Measurements from ENCODE around the gene WASHC4.
"Not testable (repeated sequence)": the region's sequence is repeated elsewhere in the genome, so short reads cannot be mapped to it uniquely, and the experiment has no call there.

Gene WASHC4

DNA sequence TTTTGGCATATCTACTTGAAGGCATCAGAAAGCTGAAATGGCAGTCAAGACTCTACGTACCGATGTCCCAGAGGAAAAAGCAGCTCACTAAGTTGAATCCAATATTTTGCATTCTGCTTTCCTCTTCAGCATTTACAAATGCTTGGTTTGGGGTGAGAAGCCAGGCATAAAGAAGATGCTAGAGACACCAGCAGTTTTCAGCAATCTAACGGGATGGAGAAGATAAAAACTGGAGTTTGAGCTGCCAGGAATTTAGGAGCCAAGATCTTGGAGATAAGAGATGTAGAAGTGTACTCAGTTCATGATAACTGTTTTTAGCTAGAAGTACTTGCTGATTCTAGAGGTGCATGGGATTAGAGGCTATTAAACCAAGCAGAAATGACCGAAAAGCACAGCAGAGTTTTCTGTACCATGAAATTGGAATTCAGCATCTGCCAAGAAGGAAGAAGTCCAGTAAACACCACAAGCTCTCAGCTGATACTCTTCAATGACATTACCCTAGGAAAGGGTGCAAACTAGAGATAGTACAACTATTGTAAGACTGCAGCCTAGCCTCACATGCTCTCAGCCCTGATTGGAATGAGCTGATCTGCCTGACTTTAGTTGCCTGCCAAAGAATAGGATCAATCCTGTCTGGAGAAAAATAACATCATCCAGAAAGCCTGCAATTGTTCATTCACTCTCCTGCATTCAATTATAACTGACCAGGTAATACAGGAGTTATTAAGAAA is 15.9 kb upstream of the WASHC4 start:
- DNase-seq: no peak

DNA sequence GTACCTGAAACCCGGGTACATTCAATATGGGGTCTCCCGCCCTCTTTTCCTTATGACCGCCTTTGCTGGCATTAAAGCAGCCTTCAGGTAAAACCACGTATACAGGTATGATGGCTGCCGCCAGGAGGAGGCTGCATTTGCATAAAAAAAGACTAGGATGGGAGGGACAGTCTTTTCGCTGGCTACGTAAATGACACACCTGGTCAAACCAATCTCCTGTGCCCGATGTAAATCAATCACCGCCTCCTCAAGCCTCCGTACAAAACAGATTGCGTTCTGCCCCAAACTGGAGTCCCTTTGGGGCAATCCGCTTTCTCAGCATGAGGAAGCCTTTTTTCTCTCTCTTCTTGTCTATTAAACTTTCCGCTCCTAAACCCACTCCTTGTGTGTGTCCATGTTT is 15.2 kb upstream of the WASHC4 start:
- no peak for DNase-seq

DNA sequence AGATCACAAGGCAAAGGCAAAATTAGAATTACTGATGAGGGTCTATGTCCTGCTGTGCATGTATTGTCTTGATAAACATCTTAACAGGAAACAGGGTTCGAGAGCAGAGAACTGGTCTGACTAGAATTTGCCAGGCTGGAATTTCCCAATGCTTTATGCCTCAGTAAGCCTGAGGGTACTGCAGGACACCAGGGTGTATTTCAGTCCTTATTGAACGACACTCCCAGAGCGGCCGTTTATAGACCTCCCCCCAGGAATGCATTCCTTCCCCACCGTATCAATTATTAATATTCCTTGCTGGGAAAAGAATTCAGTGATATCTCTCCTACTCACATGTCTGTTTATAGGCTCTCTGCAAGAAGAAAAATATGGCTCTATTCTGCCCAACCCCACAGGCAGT is 12.2 kb upstream of the WASHC4 start:
- DNase-seq: not testable (repeated sequence)

DNA sequence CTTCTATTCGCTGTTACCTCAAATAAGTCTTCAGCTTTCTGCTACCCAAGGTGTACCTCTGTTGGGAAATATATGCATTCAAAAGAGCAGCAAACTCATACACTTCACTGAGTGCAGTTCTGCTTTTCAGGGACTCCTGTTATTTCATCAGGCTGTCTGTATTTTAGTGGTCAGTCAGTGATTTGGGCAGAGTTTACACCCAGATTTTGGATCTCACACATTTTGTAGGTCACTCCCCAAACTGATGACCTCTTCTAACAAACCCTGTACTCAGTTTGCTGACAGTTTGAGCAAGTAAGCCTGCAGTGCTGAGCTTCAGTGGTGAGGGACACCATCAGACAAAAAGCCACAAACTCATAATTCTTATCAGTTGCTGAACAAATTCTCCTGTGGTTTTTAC is 8.2 kb upstream of the WASHC4 start:
- DNase-seq: no peak

DNA sequence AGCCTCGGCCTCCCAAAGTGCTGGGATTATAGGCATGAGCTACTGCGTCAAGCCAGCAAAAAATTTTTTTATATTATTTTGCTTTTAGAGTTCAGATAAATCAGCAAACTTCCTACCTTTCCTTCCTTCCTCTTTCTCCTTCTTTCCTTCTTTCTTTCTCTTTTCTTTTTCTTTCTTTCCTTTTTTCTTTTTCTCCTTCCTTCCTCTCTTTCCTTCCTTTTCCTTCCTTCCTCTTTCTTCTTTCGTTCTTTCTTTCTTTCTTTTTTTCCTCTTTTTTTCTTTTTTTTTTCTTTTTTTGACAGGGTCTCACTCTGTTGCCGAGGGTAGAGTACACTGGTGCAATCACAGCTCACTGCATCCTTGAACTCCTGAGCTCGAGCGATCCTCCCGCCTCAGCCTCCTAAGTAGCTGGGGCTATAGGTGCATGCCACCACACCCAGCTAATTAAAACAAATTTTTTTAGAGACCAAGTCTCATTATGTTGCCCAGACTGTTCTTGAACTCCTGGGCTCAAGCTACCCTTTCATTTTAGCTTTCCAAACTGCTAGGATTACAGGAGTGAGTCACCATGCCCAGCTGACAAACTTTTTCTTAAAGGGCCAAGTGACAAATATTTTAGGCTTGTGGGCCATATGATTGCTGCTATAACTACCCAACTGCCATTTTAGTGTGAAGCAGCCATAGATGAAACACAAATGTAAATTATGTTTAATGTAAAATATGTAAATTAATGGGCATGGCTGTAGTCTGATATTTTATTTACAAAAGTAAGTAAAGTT is 7.1 kb upstream of the WASHC4 start:
- no peak for DNase-seq

DNA sequence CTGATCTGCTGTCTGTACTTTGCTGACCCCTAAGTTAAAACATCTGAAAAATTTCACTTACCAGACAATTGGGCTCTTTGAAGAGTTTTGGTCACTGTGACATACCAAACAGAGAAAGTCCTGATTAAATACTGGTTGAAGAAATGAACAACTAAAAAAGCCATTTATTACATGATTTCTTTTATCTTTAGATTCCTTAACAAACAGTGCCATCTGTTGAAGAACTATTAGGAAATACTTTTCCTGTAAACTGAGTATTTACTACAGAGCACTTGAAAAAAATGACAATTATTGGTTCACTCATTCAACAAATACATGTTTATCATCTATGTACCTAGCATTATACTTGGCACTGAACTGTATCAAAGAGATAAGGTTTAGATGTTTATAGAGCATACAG is 6.5 kb upstream of the WASHC4 start:
- DNase-seq: no peak

DNA sequence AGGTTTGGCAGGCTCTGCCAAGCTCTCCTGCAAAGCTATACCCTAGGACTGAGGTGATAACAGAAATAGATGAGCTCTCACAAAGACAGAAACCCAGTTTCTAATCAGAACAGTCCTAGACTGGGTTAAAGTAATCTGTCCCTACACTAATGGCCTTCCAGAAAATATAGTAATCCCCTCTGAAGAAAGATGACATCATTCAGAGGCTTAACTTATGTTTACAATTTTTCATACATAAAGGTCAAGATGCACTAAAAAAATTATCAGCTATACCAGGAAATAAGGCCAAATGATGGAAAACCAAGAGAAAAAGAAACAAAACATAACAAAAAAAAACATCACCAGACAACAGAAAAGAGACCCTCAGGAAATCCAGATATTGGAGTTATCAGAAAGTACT is 4.9 kb upstream of the WASHC4 start:
- no peak for DNase-seq

DNA sequence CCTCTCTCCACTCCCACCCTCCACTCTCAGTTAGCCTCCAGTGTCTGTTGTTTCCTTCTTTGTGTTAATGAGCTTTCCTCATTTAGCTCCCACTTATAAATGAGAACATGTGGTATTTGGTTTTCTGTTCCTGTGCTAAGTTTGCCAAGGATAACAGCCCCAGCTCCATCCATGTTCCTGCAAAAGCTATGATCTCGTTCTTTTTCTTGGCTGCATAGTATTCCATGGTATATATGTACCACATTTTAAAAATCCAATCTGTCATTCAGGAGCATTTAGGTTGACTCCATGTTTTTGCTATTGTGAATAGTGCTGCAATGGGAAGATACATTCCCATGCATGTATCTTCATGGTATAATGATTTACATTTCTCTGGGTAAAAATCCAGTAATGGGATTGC is 2.8 kb upstream of the WASHC4 start:
- DNase-seq: no peak

DNA sequence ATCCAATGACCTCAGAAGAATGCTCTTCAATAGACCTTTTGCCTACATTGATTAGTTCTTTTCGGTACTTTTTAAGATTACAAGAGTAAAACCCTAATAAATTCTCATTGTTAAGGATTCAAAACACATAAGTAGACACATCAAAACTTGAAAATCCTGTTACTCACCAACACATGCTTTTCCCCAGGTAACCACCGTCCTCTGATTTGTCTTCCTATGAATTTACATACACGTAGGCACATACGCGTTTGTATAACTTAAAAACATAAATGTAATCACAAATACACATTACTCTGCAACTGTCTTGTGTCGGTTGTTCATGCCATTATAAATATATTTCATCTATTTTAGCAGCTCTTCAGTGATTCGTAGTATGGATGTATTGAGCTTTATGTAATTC is 910 bp upstream of the WASHC4 start:
- DNase-seq: no peak

DNA sequence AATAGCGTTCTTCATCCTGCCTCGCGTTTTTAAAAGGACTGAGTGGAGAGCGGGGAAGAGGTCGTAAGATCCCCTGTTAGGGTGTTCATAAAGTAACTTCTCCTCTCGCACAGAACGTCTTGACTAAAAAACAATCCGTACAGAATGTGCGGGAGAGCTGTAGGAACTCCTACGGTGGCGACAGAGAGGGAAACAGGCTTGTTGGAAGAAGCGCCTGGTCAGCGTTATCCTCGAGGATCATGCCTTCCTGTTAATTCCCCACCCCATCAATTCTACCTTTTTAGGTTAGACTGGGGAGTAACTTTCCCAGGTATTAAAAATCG is 399 bp upstream of the WASHC4 start:
- no peak for DNase-seq

DNA sequence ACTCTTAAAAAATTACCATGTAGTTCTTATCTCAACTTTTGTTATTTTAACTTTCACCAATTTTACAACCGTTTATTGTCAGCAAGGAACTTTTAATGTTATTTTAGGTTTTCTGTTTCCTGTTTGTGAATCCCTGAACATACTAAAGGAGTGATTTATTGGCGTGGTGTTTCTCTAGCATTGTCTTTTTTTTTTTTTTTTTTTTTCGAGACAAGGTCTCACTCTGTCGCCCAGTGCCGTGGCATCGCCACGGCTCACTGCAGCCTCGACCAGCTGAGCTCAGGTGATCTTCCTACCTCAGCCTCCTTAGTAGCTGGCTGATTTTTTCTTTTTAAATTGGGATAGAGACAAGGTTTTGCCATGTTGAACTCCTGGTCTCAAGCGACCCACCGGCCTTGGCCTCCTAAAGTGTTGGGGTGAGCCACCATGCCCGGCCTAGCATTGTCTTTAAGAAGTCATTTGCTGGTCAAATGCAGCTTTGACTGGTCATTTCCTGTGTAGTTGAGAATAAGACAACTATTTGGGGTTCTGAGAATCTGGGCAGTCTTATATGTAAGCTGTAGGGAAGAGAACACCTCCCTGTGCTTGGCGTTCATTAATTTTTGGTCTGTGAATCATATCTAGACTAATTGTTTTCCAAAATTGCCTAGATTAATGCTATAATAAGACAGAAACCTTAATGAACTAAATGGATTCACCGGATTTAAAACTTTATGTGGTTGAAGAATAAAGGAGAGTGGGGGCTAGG is 2.1 kb downstream of the WASHC4 start:
- DNase-seq: peak in 1 of 2 experiments; percentile 27

DNA sequence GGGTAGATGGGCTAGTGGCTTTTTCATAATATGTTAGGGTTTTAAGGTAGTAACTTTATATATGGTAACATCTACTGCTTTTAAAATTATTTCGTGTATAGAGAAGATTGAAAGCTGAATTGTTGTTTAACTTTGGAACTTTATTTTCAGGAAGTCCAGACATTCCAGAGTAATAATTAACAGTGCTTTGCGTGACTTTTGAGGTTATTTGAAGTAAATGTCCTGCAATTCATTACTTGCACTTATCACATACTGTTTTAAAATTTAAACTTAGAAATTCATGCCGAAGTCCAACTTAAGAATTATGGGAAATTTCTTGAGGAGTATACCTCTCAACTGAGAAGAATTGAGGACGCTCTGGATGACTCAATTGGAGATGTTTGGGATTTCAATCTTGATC is 3.3 kb downstream of the WASHC4 start:
- DNase-seq: no peak

DNA sequence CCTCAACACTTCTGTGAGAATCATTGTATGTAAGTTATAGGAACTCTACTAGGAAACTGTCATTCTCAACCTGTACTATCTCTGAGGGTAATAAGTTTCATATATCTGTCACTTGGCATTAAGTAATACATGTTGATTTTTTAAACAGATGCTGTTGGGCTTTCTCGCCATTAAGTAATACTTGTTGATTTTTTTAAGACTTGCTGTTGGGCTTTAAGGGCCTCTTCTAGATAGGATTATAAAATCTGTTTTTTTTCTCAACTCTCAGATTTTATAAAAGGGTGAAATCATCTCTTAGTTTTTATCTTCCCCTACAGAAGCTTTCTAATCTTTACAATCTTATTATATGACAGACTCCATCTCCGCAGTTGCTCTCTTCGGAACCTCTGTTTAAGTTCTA is 5.6 kb downstream of the WASHC4 start:
- DNase-seq: no peak

DNA sequence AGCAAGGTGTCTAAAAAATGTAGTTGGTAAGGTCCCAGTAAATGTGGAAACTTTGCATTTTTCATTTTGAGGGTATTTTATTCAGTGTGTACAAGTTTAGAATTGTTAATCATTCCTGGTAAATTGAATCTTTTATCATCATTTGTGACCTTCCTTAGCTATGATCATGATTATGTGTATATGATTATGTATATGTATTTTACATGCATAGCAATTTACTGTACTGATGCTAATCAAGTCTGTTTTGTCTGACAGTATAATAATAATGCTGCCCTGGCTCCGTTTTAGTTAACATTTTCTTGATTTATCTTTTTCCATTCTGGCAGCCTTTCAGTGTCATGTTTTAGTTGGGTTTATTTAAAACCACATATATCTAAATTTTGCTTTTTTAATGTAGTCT is 9.4 kb downstream of the WASHC4 start:
- DNase-seq: no peak

DNA sequence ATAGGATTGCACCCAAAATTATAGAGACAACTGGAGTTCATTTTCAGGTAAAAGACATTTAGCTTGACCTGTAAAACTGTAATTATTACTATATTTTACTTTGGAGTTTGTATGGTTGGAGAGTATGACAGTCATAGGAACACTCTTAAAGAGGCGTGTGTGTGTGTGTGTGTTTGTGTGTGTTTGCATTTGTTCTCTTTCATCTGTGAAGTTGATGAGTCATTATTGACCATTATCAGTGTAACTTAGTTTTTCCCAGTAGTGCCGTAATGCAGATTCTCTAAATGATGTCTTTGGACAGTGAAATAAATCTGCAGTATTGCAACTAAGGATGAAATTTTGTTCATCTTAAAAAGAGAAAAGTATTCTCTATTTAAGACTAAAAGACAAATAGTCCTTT is 13.0 kb downstream of the WASHC4 start:
- DNase-seq: no peak

DNA sequence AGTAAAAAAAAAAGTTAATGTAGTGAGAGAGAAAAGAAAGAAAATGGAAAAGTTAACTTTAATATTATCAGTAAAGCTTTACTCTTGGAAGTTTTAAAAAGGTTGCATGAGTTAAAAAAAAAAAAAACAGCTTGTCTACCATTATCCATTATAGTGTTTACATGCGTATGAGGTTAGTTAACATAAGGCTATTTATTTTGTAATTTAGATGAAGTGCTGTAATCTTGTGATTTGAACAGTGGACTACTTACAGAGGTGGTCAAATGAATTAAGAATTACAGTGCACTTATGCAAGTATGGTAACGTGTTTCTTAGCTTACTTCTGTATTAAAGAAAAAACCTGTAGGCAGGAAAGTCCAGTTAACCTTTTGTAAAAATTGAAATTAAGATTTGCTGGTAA is 30.7 kb downstream of the WASHC4 start:
- DNase-seq: no peak

DNA sequence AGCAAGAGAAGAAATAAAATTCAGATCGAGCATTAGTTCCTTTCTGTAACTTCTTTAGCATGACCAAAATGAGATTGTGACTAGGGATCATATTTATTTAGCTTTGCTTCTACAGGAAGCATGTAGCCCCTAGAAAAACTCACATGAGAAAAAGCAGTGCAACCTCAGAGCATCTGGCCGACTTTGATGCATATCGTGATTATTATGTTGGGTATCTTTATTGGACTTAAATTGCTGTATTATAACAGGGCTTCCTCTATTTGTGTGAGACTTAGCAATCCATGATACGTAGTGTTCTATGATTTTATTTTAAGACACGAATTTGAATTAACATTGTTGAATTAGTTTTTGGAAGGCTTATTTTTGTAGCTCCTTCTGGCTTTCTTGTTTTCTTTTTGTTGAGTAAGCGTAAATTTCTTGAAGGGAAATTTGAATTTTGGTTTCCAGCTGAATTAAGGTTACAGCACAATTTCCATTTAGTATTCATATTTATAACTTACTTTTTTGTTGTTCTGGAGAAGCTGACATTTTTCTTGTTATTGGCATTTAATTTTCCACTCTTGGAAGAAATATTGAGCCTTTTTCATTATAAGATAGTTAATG is 33.9 kb downstream of the WASHC4 start:
- DNase-seq: no peak

DNA sequence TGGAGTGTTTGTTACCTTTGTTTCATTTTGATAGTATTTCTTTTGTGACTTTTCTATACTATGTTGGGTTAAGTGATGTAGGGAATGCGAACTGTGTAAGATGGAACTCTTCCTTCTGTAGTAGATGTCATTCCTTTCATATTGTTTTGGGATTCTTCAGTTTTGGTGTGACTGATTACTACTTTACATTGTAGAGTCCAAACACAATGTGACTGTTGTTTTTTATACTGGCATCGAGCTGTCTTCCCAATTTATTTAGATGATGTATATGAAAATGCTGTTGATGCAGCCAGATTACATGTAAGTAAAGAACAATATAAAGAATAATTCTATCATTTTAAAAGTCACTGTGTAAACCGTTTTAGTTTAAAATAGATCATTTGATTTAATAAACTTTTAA is 34.7 kb downstream of the WASHC4 start:
- DNase-seq: no peak

DNA sequence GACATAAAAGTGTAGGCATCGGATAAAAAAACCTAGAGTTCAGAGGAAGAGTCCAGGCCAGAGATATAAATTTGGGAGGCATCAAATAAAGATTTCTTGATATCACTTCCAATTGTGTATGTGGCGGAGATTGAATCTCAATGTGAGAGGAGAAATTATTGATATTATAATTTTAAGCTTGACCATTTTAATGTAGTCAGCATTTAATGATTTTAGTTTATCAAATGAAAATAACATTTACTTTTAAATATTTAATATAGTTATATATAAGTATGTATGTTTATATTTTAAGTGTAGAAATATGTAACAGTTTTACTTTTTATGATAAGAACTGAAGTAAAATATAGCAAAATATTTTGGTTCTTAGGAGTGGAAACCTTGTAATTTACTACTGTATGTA is 48.7 kb downstream of the WASHC4 start:
- DNase-seq: no peak

DNA sequence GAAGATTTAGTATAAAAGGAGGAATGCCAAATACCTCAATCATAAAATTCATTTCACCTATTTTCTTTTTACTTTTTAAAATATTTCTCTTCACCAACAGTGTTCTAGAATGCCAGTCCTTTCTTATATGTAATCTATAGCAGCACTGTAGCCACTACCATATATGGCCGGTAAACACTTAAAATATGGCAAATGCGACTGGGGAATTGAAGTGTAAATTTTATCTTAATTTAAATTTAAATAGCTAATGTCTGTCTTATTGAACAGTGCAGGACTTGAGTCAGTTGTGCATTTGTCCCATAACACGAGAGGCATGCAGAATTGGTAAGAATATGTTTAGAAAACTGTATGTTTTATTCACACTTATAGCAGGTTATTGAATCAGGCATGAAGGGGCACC is 50.1 kb downstream of the WASHC4 start:
- DNase-seq: no peak

DNA sequence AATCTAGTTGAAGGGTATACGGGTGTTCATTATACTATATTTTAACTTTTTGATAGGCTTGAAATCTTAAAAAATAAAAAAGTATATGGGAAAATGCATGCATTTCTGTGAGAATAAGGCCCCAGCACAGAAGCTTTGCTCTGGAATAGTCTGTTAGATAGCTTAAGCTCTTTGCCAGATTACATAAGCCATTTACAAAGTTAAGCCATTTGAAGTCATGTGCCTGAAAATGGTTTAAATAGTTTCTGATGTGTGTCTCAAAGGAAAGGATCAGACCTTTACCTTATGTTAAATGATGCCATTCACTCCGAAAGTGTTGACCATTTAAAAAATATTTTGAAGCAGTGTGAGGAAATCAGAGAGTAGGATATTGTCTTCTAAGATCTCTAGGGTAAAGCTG is 51.3 kb downstream of the WASHC4 start:
- DNase-seq: no peak

DNA sequence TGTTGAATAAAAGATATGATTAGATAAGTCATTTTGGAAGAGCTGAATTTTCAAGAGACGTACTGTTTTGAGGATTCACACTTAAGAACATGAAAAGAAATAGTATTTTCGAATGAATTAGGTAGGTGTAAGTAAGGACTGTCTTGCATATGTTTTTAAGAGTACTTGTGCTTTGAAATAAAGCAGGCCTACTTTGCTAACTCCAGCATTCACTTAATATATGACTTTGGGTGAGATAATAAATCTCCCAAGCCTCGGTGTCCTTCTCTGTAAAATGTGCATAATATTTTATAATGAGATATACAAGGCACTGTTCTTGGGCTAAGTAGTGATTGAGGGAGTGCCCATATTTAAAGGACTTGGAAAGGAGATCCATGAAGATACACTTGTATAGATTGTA is 54.6 kb downstream of the WASHC4 start:
- DNase-seq: no peak

DNA sequence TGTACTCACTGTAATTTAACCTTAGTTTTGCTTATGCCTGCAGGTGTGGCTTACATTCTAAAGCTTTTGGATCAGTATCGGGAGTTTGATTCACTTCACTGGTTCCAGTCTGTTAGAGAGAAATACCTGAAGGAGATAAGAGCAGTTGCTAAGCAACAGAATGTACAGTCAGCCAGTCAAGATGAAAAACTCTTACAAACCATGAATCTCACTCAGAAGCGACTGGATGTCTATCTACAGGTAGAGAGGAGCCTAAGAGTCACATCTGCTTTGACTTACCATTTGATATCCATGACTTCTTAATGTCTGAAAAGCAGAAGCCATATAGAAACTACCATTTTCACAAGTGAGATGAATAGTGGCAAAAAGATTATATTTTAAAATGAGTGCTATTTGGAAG is 56.5 kb downstream of the WASHC4 start:
- no peak for DNase-seq

DNA sequence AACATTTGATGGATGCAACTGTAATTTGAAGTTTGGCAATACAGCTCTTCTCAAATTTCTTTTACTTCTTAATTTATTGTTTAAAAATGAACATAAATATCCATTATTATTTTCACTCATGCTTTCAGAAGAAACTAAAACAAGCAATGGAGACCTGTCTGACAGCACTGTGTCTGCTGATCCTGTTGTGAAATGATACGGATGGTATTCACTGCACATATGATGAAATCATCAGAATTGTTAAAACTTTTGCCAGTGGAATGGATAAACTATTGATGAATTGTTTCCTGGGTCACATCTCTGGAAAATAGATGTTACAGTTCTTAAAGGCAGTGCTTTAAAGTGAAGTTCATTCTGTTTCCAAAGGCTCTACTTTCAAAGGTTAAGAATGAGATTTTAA is 59.2 kb downstream of the WASHC4 start:
- no peak for DNase-seq
